Right atrium auricular region (tissue), 2 donors: ENCODE measurements around the gene CCK. TPM values are rescaled to one million over a fixed set of nuclear protein-coding genes. Genes with fewer than 3 reads are reported as not detected.
"Not testable (repeated sequence)": the region's sequence is repeated elsewhere in the genome, so short reads cannot be mapped to it uniquely, and the experiment has no call there.

Experiments
- DNase-seq: peaks from one replicate; pipeline ENCODE4 v3.0.0-alpha.2; 2019; ENCODE audit warnings: low spot score
- H3K27ac ChIP-seq, 2 donors: fragments of 200-600 bp; sonication (generic); 1 replicate in 1 of 2; 2 replicates in 1 of 2; pipeline ENCODE4 v1.5.1; 2016 to 2019
- H3K27me3 ChIP-seq, 2 donors: fragments of 200-600 bp; sonication (generic); one replicate each; pipeline versions ENCODE4 v1.5.1 to v1.6.0; 2017 to 2019
- H3K36me3 ChIP-seq: fragments of 200-600 bp; sonication (generic); one replicate; pipeline ENCODE4 v1.5.1; 2016
- H3K4me1 ChIP-seq, 2 donors: fragments of 200-600 bp; sonication (generic); one replicate each; pipeline versions ENCODE4 v1.5.1 to v1.6.0; 2017 to 2019
- H3K4me3 ChIP-seq, 2 donors: fragments of 200-600 bp; sonication (generic); 1 replicate in 1 of 2; 2 replicates in 1 of 2; pipeline ENCODE4 v1.5.1; 2017 to 2019; ENCODE audit warnings: mild to moderate bottlenecking in 1 of 2, moderate library complexity in 1 of 2
- H3K9me3 ChIP-seq, 2 donors: fragments of 200-600 bp; sonication (generic); one replicate each; pipeline ENCODE4 v1.5.1; 2019
- total RNA-seq, 2 donors: library from RNA; depleted of rRNA; stranded (reverse); fragments of >200 nt; gene quantifications; one replicate each; pipeline ENCODE4 v1.1.0, GENCODE V29; 2016
- TF ChIP-seq, protein P1 (sequence below), 2 donors: fragments of 200-600 bp; sonication (generic); IDR thresholded peaks; one replicate each; pipeline ENCODE4 v1.5.1; 2019; ENCODE audit warnings: antibody characterized with exemption in 2 of 2

The CCK gene
- total RNA-seq, 2 donors from 2014 or later: not detected

DNA sequence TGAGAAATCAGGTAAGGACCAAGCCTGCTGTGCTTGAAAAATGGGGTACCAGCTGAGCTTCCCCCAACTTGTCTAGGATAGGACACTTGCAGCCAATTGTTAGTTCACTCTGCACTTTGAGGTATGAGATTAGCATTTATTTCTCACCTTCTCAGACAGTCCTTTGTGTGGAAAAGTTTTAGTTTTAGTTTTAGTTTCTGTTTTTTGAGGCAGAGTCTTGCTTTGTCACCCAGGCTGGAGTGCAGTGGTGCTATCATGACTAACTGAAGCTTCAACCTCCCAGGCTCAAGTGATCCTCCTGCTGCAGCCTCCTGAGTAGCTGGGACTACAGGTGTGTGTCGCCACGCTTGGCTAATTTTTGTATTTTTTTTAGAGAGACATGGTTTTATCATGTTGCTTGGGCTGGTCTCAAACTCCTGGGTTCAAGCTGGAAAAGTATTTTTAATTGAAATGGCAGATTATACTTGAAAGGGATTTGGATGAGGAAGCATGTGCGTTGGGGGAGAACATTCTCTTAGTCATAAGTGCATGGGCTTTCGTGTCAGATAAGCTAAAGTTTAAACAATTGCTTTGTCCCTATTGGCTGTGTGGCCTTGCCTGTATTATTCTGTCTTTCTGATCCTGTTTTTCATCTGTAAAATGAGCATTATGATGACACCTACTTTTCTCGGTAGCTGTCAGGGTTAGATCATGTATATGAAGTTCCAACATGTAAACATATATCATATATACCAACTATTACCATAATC is 25.2 kb upstream of the CCK start:
- no peaks in the 10 kb centered on the region for H3K4me1 ChIP-seq
- no peaks in the 10 kb centered on the region for H3K36me3 ChIP-seq
- H3K9me3 ChIP-seq: no peaks in the 10 kb centered on the region
- DNase-seq: no peak
- no peaks in the 10 kb centered on the region for H3K27me3 ChIP-seq
- TF ChIP-seq, protein P1, sequence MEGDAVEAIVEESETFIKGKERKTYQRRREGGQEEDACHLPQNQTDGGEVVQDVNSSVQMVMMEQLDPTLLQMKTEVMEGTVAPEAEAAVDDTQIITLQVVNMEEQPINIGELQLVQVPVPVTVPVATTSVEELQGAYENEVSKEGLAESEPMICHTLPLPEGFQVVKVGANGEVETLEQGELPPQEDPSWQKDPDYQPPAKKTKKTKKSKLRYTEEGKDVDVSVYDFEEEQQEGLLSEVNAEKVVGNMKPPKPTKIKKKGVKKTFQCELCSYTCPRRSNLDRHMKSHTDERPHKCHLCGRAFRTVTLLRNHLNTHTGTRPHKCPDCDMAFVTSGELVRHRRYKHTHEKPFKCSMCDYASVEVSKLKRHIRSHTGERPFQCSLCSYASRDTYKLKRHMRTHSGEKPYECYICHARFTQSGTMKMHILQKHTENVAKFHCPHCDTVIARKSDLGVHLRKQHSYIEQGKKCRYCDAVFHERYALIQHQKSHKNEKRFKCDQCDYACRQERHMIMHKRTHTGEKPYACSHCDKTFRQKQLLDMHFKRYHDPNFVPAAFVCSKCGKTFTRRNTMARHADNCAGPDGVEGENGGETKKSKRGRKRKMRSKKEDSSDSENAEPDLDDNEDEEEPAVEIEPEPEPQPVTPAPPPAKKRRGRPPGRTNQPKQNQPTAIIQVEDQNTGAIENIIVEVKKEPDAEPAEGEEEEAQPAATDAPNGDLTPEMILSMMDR (IDR thresholded peaks at IDR 0.05): no peak
- H3K27ac ChIP-seq: no peak overlapping the region
- no peak overlapping the region for H3K4me3 ChIP-seq

DNA sequence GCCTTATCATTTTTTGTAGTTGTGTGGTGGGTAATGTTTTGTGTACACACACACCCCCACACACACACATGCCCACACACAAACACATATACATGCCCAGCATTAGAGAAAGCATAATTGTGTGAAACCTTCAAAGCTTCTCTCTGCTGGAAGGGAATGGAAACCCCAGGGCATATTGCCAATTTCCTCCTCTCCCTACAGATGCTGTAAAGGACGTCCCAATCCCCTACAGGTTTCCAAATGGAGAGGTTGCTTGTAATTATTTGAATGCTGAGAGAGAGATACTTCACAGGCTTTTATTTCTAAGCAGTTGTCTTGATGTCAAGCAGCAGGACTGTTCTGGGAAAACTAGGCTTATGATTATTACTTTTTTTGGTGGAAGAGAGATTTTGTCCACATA is 23.0 kb upstream of the CCK start:
- no peak for DNase-seq
- Histone ChIP-seq H3K27me3 (no peaks in the 10 kb centered on the region), H3K36me3 (no peaks in the 10 kb centered on the region), H3K4me1 (no peaks in the 10 kb centered on the region), H3K4me3 (no peak overlapping the region), H3K9me3 (no peaks in the 10 kb centered on the region), H3K27ac (no peak overlapping the region)
- TF ChIP-seq, protein P1 (IDR thresholded peaks at IDR 0.05): no peak

DNA sequence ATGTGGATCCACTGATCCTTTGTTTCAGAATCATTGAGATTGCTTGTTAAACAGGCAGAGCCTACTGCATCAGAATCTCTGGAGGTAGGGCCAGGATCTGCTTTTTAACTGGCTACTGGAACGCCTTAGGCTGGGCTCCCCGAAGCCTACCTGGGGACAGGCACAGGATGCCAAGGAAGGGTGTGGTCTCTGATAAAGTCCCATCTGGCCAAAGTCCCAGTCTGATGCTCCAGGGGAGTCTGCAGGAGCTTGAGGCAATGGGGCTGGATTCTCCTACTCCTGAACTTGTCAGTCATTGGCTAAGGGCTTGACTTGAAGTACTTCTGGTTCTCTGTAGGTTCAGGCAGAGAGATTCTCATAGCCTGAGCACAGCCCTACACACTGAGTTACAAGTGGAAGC is 22.4 kb upstream of the CCK start:
- no peak overlapping the region for H3K4me3 ChIP-seq
- H3K9me3 ChIP-seq: no peaks in the 10 kb centered on the region
- TF ChIP-seq, protein P1 (IDR thresholded peaks at IDR 0.05): no peak
- no peaks in the 10 kb centered on the region for H3K27me3 ChIP-seq
- H3K27ac ChIP-seq: no peak overlapping the region
- H3K36me3 ChIP-seq: no peaks in the 10 kb centered on the region
- no peak for DNase-seq
- H3K4me1 ChIP-seq: no peaks in the 10 kb centered on the region

DNA sequence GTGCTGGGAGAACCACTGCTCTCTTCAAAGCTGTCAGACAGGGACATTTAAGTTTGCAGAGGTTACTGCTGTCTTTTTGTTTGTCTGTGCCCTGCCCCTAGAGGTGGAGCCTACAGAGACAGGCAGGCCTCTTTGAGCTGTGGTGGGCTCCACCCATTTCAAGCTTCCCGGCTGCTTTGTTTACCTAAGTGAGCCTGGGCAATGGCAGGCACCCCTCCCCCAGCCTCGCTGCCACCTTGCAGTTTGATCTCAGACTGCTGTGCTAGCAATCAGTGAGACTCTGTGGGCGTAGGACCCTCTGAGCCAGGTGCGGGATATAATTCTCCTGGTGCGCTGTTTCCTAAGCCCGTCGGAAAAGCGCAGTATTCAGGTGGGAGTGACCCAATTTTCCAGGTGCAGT is 21.4 kb upstream of the CCK start:
- not testable (repeated sequence) for H3K4me3 ChIP-seq, H3K4me1 ChIP-seq, H3K9me3 ChIP-seq, H3K27ac ChIP-seq, H3K36me3 ChIP-seq, DNase-seq, H3K27me3 ChIP-seq

- no peak overlapping the region for H3K27ac ChIP-seq
- TF ChIP-seq, protein P1 (IDR thresholded peaks at IDR 0.05): no peak
- H3K4me1 ChIP-seq: no peaks in the 10 kb centered on the region
- H3K27me3 ChIP-seq: no peaks in the 10 kb centered on the region
- DNase-seq: no peak
- H3K36me3 ChIP-seq: no peaks in the 10 kb centered on the region
- H3K4me3 ChIP-seq: no peak overlapping the region
- H3K9me3 ChIP-seq: no peaks in the 10 kb centered on the region
Measured at GRCh38 chr3:42277676-42278075, 11.7 kb upstream of the CCK start.

- TF ChIP-seq, protein P1 (IDR thresholded peaks at IDR 0.05): no peak
- Histone ChIP-seq H3K27me3 (no peaks in the 10 kb centered on the region), H3K27ac (no peak overlapping the region), H3K4me1 (no peaks in the 10 kb centered on the region), H3K4me3 (no peak overlapping the region), H3K9me3 (no peaks in the 10 kb centered on the region), H3K36me3 (no peaks in the 10 kb centered on the region)
- no peak for DNase-seq
Measured at GRCh38 chr3:42276141-42277132, 10.5 kb upstream of the CCK start.
